ENCODE measurements around the gene BAIAP3.

DNA sequence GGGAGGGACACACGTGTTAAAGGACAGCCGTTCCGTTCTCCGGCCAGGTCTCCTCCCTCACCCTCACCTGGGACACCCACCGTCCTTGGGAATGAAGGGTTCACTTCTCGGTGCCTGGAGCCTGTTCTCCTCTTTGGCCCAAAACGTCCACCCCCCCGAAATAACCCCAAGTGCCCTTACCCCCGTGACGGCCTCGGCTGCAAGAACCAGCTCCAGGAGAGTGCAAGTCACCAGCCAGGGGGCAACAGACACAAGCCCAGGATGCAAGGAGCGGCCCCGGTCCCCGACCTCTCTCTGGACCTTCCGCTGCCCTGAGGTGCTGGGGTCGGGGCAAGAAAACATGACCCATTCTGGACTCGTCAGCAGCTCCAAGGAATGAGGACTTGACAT lies 44.0 kb upstream of the BAIAP3 start:
- no peak for TF ChIP-seq POLR2AphosphoS5 (IDR thresholded peaks at IDR 0.05; ENCODE audit: insufficient read depth, low read depth, low read length)
- no peak for TF ChIP-seq MYC (IDR thresholded peaks at IDR 0.05; ENCODE audit: low read depth, low read length)
- TF ChIP-seq GATA2 (IDR thresholded peaks at IDR 0.05; ENCODE audit: insufficient read depth, insufficient read length, low read depth, low read length), result no peak
- TF ChIP-seq, protein P1, sequence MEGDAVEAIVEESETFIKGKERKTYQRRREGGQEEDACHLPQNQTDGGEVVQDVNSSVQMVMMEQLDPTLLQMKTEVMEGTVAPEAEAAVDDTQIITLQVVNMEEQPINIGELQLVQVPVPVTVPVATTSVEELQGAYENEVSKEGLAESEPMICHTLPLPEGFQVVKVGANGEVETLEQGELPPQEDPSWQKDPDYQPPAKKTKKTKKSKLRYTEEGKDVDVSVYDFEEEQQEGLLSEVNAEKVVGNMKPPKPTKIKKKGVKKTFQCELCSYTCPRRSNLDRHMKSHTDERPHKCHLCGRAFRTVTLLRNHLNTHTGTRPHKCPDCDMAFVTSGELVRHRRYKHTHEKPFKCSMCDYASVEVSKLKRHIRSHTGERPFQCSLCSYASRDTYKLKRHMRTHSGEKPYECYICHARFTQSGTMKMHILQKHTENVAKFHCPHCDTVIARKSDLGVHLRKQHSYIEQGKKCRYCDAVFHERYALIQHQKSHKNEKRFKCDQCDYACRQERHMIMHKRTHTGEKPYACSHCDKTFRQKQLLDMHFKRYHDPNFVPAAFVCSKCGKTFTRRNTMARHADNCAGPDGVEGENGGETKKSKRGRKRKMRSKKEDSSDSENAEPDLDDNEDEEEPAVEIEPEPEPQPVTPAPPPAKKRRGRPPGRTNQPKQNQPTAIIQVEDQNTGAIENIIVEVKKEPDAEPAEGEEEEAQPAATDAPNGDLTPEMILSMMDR (IDR thresholded peaks at IDR 0.05; ENCODE audit: extremely low read depth in 1 of 2, insufficient read depth in 1 of 2, low read depth in 1 of 2, low read length in 2 of 2), result no peak
- no peak for TF ChIP-seq POLR2A (IDR thresholded peaks at IDR 0.05; ENCODE audit: low read depth, low read length)
- TF ChIP-seq EZH2 (IDR thresholded peaks at IDR 0.05; ENCODE audit: borderline replicate concordance, low read depth, low read length, severe bottlenecking), result peak; percentile 38
